ENCODE results near the gene APP. TPM values are rescaled to one million over a fixed set of nuclear protein-coding genes. Genes with fewer than 3 reads are reported as not detected.

The APP gene
- total RNA-seq, 4 donors from 2014 or later, result 471 to 1,291 (median 672) TPM

DNA sequence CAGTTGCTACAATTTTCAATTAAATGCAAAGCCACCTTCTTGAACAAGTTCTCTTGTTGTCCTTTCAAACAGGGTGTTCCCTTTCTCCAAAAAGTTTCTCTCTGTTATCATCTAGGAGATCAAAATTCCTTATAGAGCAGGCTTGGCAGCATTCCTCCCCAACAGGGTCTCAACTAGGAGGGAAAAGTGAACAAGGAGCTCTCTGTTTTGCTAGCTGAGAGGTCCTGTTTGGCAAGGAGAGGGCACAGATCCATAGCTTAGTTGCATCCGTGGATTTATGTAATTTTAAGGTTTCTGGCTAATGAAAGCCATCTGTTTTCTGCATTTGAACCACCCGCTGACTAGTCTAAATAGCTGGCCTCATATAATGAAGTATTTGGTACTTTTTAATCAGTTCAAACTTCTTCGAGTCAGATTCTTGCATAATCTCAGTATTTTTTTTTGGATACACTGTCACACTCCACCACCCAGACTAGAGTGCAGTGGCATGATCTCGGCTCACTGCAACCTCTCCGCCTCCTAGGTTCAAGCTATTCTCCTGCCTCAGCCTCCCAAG is 54.0 kb downstream of the APP start:
- in situ Hi-C loops (cut with MboI; ENCODE audit: low pct_ligation_motif_present in 1 of 4, low pct_unique_long_range_greater_than_20kb in 1 of 4, low sequenced_read_pairs in 3 of 4), result no loop called here
- peaks cover 0 to 25% (median 13%) of the 10 kb centered on the region in 4 donors for H3K4me1 ChIP-seq
- peak overlapping the region; percentile 37 to 50 (median 42) for H3K27ac ChIP-seq
- no peak overlapping the region for H3K4me3 ChIP-seq
- no peak for DNase-seq
- H3K27me3 ChIP-seq, result no peaks in the 10 kb centered on the region
- H3K9me3 ChIP-seq, result no peaks in the 10 kb centered on the region
- 61 to 71% methylated on average over 5 of the region's 5 CpGs for WGBS, 2 donors (ENCODE audit: low coverage in 1 of 2)
- no peak for TF ChIP-seq POLR2AphosphoS5 (IDR thresholded peaks at IDR 0.05)
- TF ChIP-seq POLR2A (IDR thresholded peaks at IDR 0.05), result no peak
- TF ChIP-seq, protein P1, sequence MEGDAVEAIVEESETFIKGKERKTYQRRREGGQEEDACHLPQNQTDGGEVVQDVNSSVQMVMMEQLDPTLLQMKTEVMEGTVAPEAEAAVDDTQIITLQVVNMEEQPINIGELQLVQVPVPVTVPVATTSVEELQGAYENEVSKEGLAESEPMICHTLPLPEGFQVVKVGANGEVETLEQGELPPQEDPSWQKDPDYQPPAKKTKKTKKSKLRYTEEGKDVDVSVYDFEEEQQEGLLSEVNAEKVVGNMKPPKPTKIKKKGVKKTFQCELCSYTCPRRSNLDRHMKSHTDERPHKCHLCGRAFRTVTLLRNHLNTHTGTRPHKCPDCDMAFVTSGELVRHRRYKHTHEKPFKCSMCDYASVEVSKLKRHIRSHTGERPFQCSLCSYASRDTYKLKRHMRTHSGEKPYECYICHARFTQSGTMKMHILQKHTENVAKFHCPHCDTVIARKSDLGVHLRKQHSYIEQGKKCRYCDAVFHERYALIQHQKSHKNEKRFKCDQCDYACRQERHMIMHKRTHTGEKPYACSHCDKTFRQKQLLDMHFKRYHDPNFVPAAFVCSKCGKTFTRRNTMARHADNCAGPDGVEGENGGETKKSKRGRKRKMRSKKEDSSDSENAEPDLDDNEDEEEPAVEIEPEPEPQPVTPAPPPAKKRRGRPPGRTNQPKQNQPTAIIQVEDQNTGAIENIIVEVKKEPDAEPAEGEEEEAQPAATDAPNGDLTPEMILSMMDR (IDR thresholded peaks at IDR 0.05), result no peak
- TF ChIP-seq EP300 (IDR thresholded peaks at IDR 0.05; ENCODE audit: low read depth), result no peak
- peaks cover 0 to 2% (median under 1%) of the 10 kb centered on the region in 4 donors for H3K36me3 ChIP-seq
- intact Hi-C loops (cut with DNase I; ENCODE audit: low total_unique reads), result no loop called here

DNA sequence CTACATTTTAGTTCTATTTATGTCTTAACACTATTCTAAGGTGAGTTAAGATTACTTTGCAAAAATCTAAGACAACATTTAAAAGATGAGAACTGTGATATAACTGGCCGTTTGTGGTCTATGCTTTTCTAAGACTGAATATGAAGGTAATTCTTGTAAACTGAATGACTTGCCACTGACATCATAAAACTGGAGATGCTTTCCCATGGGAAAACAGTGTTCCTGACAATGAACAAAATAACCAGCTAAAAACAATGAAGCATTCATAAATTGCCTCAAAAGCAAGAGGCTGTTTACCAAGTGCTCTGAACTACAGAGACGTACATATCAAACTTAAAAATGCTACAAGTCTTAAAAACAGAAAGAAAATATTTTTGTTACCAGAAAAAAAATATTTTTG is 54.7 kb downstream of the APP start:
- no peak for TF ChIP-seq POLR2A (IDR thresholded peaks at IDR 0.05)
- no peak for TF ChIP-seq EP300 (IDR thresholded peaks at IDR 0.05; ENCODE audit: low read depth)
- Histone ChIP-seq H3K4me3 (no peak overlapping the region), H3K4me1 (peaks cover 0 to 25% (median 13%) of the 10 kb centered on the region in 4 donors), H3K27me3 (no peaks in the 10 kb centered on the region), H3K9me3 (no peaks in the 10 kb centered on the region), H3K27ac (peak overlapping the region; percentile 37 to 50 (median 42)), H3K36me3 (peaks cover 0 to 6% (median 1%) of the 10 kb centered on the region in 4 donors)
- intact Hi-C loops (cut with DNase I; ENCODE audit: low total_unique reads) (no loop called here), in situ Hi-C loops (cut with MboI; ENCODE audit: low pct_ligation_motif_present in 1 of 4, low pct_unique_long_range_greater_than_20kb in 1 of 4, low sequenced_read_pairs in 3 of 4) (no loop called here)
- DNase-seq, result no peak
- 19 to 33% methylated on average over 2 of the region's 2 CpGs for WGBS, 2 donors (ENCODE audit: low coverage in 1 of 2)

DNA sequence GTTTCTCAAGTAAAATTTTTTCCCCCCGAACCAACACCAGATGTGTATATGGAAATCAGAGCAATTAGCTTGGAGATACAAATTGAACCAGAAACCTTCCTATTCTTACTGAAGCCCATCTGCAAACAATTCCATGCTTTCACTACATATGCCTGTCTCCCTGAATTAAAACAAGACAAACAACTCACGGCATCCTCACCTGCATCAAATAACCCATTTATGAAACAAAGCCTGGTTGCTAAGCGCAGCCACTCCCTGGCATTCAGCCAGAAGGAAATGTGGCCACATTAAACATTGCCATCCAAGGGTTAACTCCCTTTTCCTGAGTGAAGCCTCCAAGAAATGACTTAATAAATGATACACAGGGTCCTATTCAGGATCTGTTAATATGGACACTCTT is 55.3 kb downstream of the APP start:
- intact Hi-C loops (cut with DNase I; ENCODE audit: low total_unique reads), result no loop called here
- Histone ChIP-seq H3K4me3 (no peak overlapping the region), H3K4me1 (peaks cover 0 to 25% (median 13%) of the 10 kb centered on the region in 4 donors), H3K27me3 (no peaks in the 10 kb centered on the region), H3K9me3 (no peaks in the 10 kb centered on the region), H3K27ac (peak overlapping the region in 1 of 4 donors; percentile 46), H3K36me3 (peaks cover 0 to 6% (median 1%) of the 10 kb centered on the region in 4 donors)
- no peak for TF ChIP-seq POLR2A (IDR thresholded peaks at IDR 0.05)
- TF ChIP-seq POLR2AphosphoS5 (IDR thresholded peaks at IDR 0.05), result no peak
- TF ChIP-seq, protein P1 (IDR thresholded peaks at IDR 0.05), result no peak
- no peak for TF ChIP-seq EP300 (IDR thresholded peaks at IDR 0.05; ENCODE audit: low read depth)
- WGBS, 2 donors (ENCODE audit: low coverage in 1 of 2), result 65 to 89% methylated on average over 1 to 3 of the region's 3 CpGs
- no peak for DNase-seq
- in situ Hi-C loops (cut with MboI; ENCODE audit: low pct_ligation_motif_present in 1 of 4, low pct_unique_long_range_greater_than_20kb in 1 of 4, low sequenced_read_pairs in 3 of 4), result no loop called here

DNA sequence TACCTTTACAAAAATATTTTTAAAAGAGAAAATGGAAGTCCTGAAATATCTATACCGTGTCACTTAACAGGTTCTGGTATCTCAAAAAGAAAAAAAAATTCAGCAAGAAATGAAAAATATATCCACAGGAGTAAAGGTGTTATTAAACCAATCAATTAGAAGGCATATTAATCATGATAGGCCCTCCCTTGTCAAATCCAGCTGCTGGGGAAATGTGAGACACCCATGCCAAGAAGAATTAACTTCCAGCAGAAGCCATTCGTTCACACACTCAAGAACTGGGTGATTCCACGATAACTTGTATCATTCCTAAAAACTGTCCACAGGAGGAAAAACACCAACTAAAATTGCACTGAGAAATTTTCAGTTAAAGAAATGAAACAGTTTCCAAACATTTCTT is 57.6 kb downstream of the APP start:
- intact Hi-C loops (cut with DNase I; ENCODE audit: low total_unique reads) (no loop called here), in situ Hi-C loops (cut with MboI; ENCODE audit: low pct_ligation_motif_present in 1 of 4, low pct_unique_long_range_greater_than_20kb in 1 of 4, low sequenced_read_pairs in 3 of 4) (no loop called here)
- TF ChIP-seq POLR2AphosphoS5 (IDR thresholded peaks at IDR 0.05) (no peak), EP300 (IDR thresholded peaks at IDR 0.05; ENCODE audit: low read depth) (no peak), POLR2A (IDR thresholded peaks at IDR 0.05) (no peak)
- TF ChIP-seq, protein P1 (IDR thresholded peaks at IDR 0.05), result no peak
- Histone ChIP-seq H3K9me3 (no peaks in the 10 kb centered on the region), H3K4me1 (peaks cover 0 to 24% (median 13%) of the 10 kb centered on the region in 4 donors), H3K27ac (no peak overlapping the region), H3K36me3 (peaks cover 0 to 6% (median 1%) of the 10 kb centered on the region in 4 donors), H3K4me3 (no peak overlapping the region), H3K27me3 (no peaks in the 10 kb centered on the region)
- WGBS, 2 donors (ENCODE audit: low coverage in 1 of 2), result 72 to 93% methylated on average over 3 of the region's 3 CpGs
- DNase-seq, result no peak
